WTC11 (cell line): ENCODE results near the gene KIRREL3. TPM values are rescaled to one million over a fixed set of nuclear protein-coding genes. Genes with fewer than 3 reads are reported as not detected.

ENCODE experiments used
- AFF4 ChIP-seq: sonication (generic); formaldehyde crosslinking; IDR thresholded peaks from 2 replicates; pipeline ENCODE4 v1.8.1; 2023; ENCODE audit warnings: mild to moderate bottlenecking, missing genetic modification reagents, borderline replicate concordance
- ATF6 ChIP-seq: sonication (generic); formaldehyde crosslinking; IDR thresholded peaks from 2 replicates; pipeline ENCODE4 v1.8.1; 2023; ENCODE audit warnings: mild to moderate bottlenecking, missing genetic modification reagents
- ELF4 ChIP-seq: sonication (generic); formaldehyde crosslinking; IDR thresholded peaks from 2 replicates; pipeline ENCODE4 v1.8.1; 2022; ENCODE audit warnings: low read depth, mild to moderate bottlenecking, moderate library complexity, missing genetic modification reagents
- EMX1 ChIP-seq: fragments of 250-450 bp; sonication (Bioruptor Pico); IDR thresholded peaks from 2 replicates; pipeline ENCODE4 v1.8.0; 2021; ENCODE audit warnings: mild to moderate bottlenecking
- IRF2 ChIP-seq: sonication (generic); formaldehyde crosslinking; IDR thresholded peaks from 2 replicates; pipeline ENCODE4 v1.8.0; 2022; ENCODE audit warnings: low read depth, missing genetic modification reagents, borderline replicate concordance
- PREB ChIP-seq: sonication (generic); formaldehyde crosslinking; IDR thresholded peaks from 2 replicates; pipeline ENCODE4 v1.8.1; 2022; ENCODE audit warnings: mild to moderate bottlenecking, missing genetic modification reagents, moderate library complexity, borderline replicate concordance
- ZBTB43 ChIP-seq: sonication (generic); formaldehyde crosslinking; IDR thresholded peaks from 2 replicates; pipeline ENCODE4 v1.8.1; 2023; ENCODE audit warnings: mild to moderate bottlenecking, missing genetic modification reagents
- ZNF138 ChIP-seq: sonication (generic); formaldehyde crosslinking; conservative IDR thresholded peaks from 2 replicates; pipeline ENCODE4 v1.8.1; 2022; ENCODE audit warnings: mild to moderate bottlenecking, moderate library complexity, missing genetic modification reagents
- total RNA-seq: library from RNA; stranded (reverse); gene quantifications from 3 replicates; pipeline ENCODE4 v1.2.3, GENCODE V29; 2021
- TF ChIP-seq, protein P1 (sequence below): fragments of 200-600 bp; IDR thresholded peaks from 2 replicates; pipeline ENCODE4 v1.8.0; 2022; ENCODE audit warnings: antibody characterized with exemption
- TF ChIP-seq, protein P2 (sequence below): sonication (generic); formaldehyde crosslinking; IDR thresholded peaks from 2 replicates; pipeline ENCODE4 v1.8.0; 2023; ENCODE audit warnings: missing genetic modification reagents, mild to moderate bottlenecking, borderline replicate concordance
- TF ChIP-seq, protein P3 (sequence below): sonication (generic); formaldehyde crosslinking; conservative IDR thresholded peaks from 2 replicates; pipeline ENCODE4 v1.8.1; 2023; ENCODE audit warnings: mild to moderate bottlenecking, low read depth, missing genetic modification reagents, moderate library complexity

Gene KIRREL3
- total RNA-seq, 1 experiment from 2014 or later: 0.59 TPM

DNA sequence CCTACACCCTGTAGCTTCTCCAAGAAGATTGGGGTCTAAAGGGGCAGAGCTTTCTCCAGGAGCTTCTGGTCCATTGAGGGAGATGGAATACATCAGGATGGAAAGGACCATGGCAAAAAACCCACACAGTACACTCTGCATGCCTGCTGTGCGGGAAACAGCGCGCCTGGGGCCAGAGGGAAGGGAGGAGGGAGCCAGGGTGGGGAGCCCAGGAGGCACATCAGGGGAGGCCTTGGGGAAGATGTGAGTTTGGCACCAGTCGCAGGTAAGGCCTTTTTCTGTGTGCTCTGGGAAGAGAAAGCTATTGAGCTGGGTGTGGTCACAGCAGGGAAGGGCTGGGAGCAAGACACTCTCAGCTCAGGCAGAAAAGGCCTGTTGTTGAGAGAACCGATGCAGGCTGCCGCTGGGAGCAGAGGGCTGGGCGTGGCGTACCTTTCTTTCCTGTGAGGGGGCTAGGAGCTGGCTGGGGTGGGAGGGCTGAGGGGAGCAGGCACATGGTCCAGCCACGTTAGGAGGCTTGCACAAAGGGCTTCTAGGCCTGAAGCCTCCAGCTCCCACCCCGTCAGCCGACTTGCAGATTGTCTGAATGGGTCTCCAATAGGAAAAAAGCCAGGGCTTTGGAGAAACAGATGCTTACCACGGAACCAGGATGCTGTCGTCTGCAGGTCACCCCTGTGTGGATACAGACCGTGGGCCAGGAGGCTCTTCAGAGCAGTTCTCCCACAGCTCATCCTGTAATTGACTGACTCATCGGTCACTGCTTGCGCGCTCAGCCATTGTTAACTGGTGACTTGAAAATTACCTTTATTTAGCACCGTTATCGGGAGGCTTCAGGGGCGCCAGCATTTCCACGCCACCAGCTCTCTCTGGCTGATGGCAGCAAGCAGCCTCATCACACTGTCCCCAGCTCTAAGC is 407.8 kb downstream of the KIRREL3 start (continued):
- TF ChIP-seq PREB (CRISPR knock-in tag) (no peak), AFF4 (CRISPR knock-in tag) (no peak), ZNF138 (no peak), ELF4 (CRISPR knock-in tag) (no peak), EMX1 (CRISPR knock-in tag) (no peak), ATF6 (CRISPR knock-in tag) (no peak), ZBTB43 (CRISPR knock-in tag) (no peak), IRF2 (CRISPR knock-in tag) (no peak)
- TF ChIP-seq, protein P1, sequence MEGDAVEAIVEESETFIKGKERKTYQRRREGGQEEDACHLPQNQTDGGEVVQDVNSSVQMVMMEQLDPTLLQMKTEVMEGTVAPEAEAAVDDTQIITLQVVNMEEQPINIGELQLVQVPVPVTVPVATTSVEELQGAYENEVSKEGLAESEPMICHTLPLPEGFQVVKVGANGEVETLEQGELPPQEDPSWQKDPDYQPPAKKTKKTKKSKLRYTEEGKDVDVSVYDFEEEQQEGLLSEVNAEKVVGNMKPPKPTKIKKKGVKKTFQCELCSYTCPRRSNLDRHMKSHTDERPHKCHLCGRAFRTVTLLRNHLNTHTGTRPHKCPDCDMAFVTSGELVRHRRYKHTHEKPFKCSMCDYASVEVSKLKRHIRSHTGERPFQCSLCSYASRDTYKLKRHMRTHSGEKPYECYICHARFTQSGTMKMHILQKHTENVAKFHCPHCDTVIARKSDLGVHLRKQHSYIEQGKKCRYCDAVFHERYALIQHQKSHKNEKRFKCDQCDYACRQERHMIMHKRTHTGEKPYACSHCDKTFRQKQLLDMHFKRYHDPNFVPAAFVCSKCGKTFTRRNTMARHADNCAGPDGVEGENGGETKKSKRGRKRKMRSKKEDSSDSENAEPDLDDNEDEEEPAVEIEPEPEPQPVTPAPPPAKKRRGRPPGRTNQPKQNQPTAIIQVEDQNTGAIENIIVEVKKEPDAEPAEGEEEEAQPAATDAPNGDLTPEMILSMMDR: no peak
- TF ChIP-seq, protein P2, sequence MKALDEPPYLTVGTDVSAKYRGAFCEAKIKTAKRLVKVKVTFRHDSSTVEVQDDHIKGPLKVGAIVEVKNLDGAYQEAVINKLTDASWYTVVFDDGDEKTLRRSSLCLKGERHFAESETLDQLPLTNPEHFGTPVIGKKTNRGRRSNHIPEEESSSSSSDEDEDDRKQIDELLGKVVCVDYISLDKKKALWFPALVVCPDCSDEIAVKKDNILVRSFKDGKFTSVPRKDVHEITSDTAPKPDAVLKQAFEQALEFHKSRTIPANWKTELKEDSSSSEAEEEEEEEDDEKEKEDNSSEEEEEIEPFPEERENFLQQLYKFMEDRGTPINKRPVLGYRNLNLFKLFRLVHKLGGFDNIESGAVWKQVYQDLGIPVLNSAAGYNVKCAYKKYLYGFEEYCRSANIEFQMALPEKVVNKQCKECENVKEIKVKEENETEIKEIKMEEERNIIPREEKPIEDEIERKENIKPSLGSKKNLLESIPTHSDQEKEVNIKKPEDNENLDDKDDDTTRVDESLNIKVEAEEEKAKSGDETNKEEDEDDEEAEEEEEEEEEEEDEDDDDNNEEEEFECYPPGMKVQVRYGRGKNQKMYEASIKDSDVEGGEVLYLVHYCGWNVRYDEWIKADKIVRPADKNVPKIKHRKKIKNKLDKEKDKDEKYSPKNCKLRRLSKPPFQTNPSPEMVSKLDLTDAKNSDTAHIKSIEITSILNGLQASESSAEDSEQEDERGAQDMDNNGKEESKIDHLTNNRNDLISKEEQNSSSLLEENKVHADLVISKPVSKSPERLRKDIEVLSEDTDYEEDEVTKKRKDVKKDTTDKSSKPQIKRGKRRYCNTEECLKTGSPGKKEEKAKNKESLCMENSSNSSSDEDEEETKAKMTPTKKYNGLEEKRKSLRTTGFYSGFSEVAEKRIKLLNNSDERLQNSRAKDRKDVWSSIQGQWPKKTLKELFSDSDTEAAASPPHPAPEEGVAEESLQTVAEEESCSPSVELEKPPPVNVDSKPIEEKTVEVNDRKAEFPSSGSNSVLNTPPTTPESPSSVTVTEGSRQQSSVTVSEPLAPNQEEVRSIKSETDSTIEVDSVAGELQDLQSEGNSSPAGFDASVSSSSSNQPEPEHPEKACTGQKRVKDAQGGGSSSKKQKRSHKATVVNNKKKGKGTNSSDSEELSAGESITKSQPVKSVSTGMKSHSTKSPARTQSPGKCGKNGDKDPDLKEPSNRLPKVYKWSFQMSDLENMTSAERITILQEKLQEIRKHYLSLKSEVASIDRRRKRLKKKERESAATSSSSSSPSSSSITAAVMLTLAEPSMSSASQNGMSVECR (CRISPR knock-in tag): no peak
- TF ChIP-seq, protein P3, sequence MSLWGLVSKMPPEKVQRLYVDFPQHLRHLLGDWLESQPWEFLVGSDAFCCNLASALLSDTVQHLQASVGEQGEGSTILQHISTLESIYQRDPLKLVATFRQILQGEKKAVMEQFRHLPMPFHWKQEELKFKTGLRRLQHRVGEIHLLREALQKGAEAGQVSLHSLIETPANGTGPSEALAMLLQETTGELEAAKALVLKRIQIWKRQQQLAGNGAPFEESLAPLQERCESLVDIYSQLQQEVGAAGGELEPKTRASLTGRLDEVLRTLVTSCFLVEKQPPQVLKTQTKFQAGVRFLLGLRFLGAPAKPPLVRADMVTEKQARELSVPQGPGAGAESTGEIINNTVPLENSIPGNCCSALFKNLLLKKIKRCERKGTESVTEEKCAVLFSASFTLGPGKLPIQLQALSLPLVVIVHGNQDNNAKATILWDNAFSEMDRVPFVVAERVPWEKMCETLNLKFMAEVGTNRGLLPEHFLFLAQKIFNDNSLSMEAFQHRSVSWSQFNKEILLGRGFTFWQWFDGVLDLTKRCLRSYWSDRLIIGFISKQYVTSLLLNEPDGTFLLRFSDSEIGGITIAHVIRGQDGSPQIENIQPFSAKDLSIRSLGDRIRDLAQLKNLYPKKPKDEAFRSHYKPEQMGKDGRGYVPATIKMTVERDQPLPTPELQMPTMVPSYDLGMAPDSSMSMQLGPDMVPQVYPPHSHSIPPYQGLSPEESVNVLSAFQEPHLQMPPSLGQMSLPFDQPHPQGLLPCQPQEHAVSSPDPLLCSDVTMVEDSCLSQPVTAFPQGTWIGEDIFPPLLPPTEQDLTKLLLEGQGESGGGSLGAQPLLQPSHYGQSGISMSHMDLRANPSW (CRISPR knock-in tag): no peak
